22Rv1 (cell line): ENCODE data around the gene PSMF1.
"Not testable (repeated sequence)": the region's sequence is repeated elsewhere in the genome, so short reads cannot be mapped to it uniquely, and the experiment has no call there.

Experiments used
- H3K27ac ChIP-seq: fragments of 450-650 bp; 2 replicates; pipeline ENCODE4 v1.5.1; 2017
- CTCF ChIP-seq: fragments of 450-650 bp; IDR thresholded peaks from 2 replicates; pipeline ENCODE4 v1.5.1; 2017; ENCODE audit warnings: mild to moderate bottlenecking
- ZFX ChIP-seq: fragments of 450-650 bp; IDR thresholded peaks from 2 replicates; pipeline ENCODE4 v1.6.1; 2017; ENCODE audit warnings: antibody characterized with exemption, borderline replicate concordance

PSMF1 gene

GRCh38 chr20:1131354-1131753 lies 13.0 kb downstream of the PSMF1 start:
- no peak overlapping the region for H3K27ac ChIP-seq
- TF ChIP-seq CTCF (no peak), ZFX (no peak)

GRCh38 chr20:1134355-1134754 lies 16.0 kb downstream of the PSMF1 start:
- TF ChIP-seq CTCF (no peak), ZFX (no peak)
- H3K27ac ChIP-seq, result no peak overlapping the region

- no peak overlapping the region for H3K27ac ChIP-seq
- TF ChIP-seq CTCF (no peak), ZFX (no peak)
These were observed 16.4 kb downstream of the PSMF1 start for GRCh38 chr20:1134836-1135235.

GRCh38 chr20:1137236-1137635 lies 18.8 kb downstream of the PSMF1 start:
- no peak for TF ChIP-seq ZFX
- TF ChIP-seq CTCF, result no peak
- H3K27ac ChIP-seq, result no peak overlapping the region

- H3K27ac ChIP-seq, result no peak overlapping the region
- no peak for TF ChIP-seq CTCF
- no peak for TF ChIP-seq ZFX
These were observed 26.2 kb downstream of the PSMF1 start for GRCh38 chr20:1144401-1145172.

GRCh38 chr20:1146957-1147356 lies 28.6 kb downstream of the PSMF1 start:
- TF ChIP-seq CTCF, result no peak
- TF ChIP-seq ZFX, result no peak
- no peak overlapping the region for H3K27ac ChIP-seq

- H3K27ac ChIP-seq, result not testable (repeated sequence)
These were observed 31.4 kb downstream of the PSMF1 start for GRCh38 chr20:1149812-1150211.

GRCh38 chr20:1150218-1150617 lies 31.8 kb downstream of the PSMF1 start:
- TF ChIP-seq ZFX (no peak), CTCF (no peak)
- no peak overlapping the region for H3K27ac ChIP-seq
